ENCODE results near the gene MMD. TPM values are rescaled to one million over a fixed set of nuclear protein-coding genes. Genes with fewer than 3 reads are reported as not detected.

Gene MMD
- total RNA-seq, 3 donors from 2014 or later (not counting 1 experiment from before 2014, with no cell fraction given), result 18.7 to 33.5 (median 27.9) TPM

GRCh38 chr17:55451203-55451641 lies 29.6 kb upstream of the MMD start:
- no peak for DNase-seq
- intact Hi-C loops (cut with micrococcal nuclease), result no loop called here
- Mint-ChIP-seq H3K36me3 (no peaks in the 10 kb centered on the region), H3K27me3 (ENCODE audit: low read depth in 2 of 2) (peaks cover 7 to 8% of the 10 kb centered on the region in 2 donors), H3K4me1 (peaks cover 0 to 7% of the 10 kb centered on the region in 2 donors), H3K4me3 (no peak overlapping the region), H3K27ac (no peak overlapping the region), H3K9me3 (no peaks in the 10 kb centered on the region)
- no peaks in the 10 kb centered on the region for H3K9me3 ChIP-seq (ENCODE audit: control insufficient read depth, insufficient read depth, low read length)
- no peak overlapping the region for H3K4me3 ChIP-seq (ENCODE audit: low read length)
- no peaks in the 10 kb centered on the region for H3K4me1 ChIP-seq (ENCODE audit: control insufficient read depth, insufficient read depth, low read length)
- WGBS (ENCODE audit: insufficient coverage), result 81% methylated on average over 1 of the region's 1 CpG
- no peaks in the 10 kb centered on the region for H3K36me3 ChIP-seq (ENCODE audit: control insufficient read depth, insufficient read depth, low read length)
- H3K27ac ChIP-seq (ENCODE audit: low read length), result no peak overlapping the region
- ATAC-seq, result no peak
- no peaks in the 10 kb centered on the region for H3K27me3 ChIP-seq (ENCODE audit: control insufficient read depth, insufficient read depth, low read length)
- TF ChIP-seq CTCF (IDR thresholded peaks at IDR 0.05), result no peak

GRCh38 chr17:55450232-55450825 lies 28.7 kb upstream of the MMD start:
- Histone ChIP-seq H3K27ac (ENCODE audit: low read length) (no peak overlapping the region), H3K9me3 (ENCODE audit: control insufficient read depth, insufficient read depth, low read length) (no peaks in the 10 kb centered on the region), H3K36me3 (ENCODE audit: control insufficient read depth, insufficient read depth, low read length) (no peaks in the 10 kb centered on the region), H3K4me1 (ENCODE audit: control insufficient read depth, insufficient read depth, low read length) (no peaks in the 10 kb centered on the region), H3K4me3 (ENCODE audit: low read length) (no peak overlapping the region), H3K27me3 (ENCODE audit: control insufficient read depth, insufficient read depth, low read length) (no peaks in the 10 kb centered on the region)
- Mint-ChIP-seq H3K36me3 (no peaks in the 10 kb centered on the region), H3K4me1 (peaks cover 0 to 7% of the 10 kb centered on the region in 2 donors), H3K27ac (no peak overlapping the region), H3K4me3 (no peak overlapping the region), H3K9me3 (no peaks in the 10 kb centered on the region), H3K27me3 (ENCODE audit: low read depth in 2 of 2) (peaks cover 5 to 7% of the 10 kb centered on the region in 2 donors)
- no peak for DNase-seq
- ATAC-seq, result no peak
- 90% methylated on average over 7 of the region's 7 CpGs for WGBS (ENCODE audit: insufficient coverage)
- intact Hi-C loops (cut with micrococcal nuclease), result no loop called here
- no peak for TF ChIP-seq CTCF (IDR thresholded peaks at IDR 0.05)

- H3K36me3 ChIP-seq (ENCODE audit: control insufficient read depth, insufficient read depth, low read length), result no peaks in the 10 kb centered on the region
- H3K27ac ChIP-seq (ENCODE audit: low read length), result no peak overlapping the region
- intact Hi-C loops (cut with micrococcal nuclease), result no loop called here
- 66% methylated on average over 4 of the region's 4 CpGs for WGBS (ENCODE audit: insufficient coverage)
- H3K27me3 Mint-ChIP-seq (ENCODE audit: low read depth in 2 of 2), result peaks cover 2 to 5% of the 10 kb centered on the region in 2 donors
- no peak overlapping the region for H3K4me3 Mint-ChIP-seq
- DNase-seq (no peak), ATAC-seq (no peak)
- no peak overlapping the region for H3K4me3 ChIP-seq (ENCODE audit: low read length)
- H3K9me3 ChIP-seq (ENCODE audit: control insufficient read depth, insufficient read depth, low read length), result no peaks in the 10 kb centered on the region
- H3K4me1 Mint-ChIP-seq, result peaks cover 0 to 7% of the 10 kb centered on the region in 2 donors
- no peak for TF ChIP-seq CTCF (IDR thresholded peaks at IDR 0.05)
- H3K9me3 Mint-ChIP-seq, result no peaks in the 10 kb centered on the region
- no peaks in the 10 kb centered on the region for H3K4me1 ChIP-seq (ENCODE audit: control insufficient read depth, insufficient read depth, low read length)
- H3K36me3 Mint-ChIP-seq, result no peaks in the 10 kb centered on the region
- no peak overlapping the region for H3K27ac Mint-ChIP-seq
- no peaks in the 10 kb centered on the region for H3K27me3 ChIP-seq (ENCODE audit: control insufficient read depth, insufficient read depth, low read length)
Measured at GRCh38 chr17:55448681-55449080, 27.0 kb upstream of the MMD start.

Measured in natural killer cell (primary cell).